ENCODE data around the gene CATSPER4.

Gene CATSPER4

GRCh38 chr1:26195805-26196204, 5.4 kb downstream of the CATSPER4 start:
- Mint-ChIP-seq H3K4me1 (peaks cover 8% of the 10 kb centered on the region), H3K27ac (no peak overlapping the region), H3K36me3 (ENCODE audit: low read depth) (no peaks in the 10 kb centered on the region), H3K27me3 (ENCODE audit: low read depth) (peaks cover 4% of the 10 kb centered on the region), H3K4me3 (no peak overlapping the region), H3K9me3 (no peaks in the 10 kb centered on the region)
- no peak for TF ChIP-seq CTCF (IDR thresholded peaks at IDR 0.05; ENCODE audit: unreplicated experiment in 3 of 3)

GRCh38 chr1:26197301-26197700, 6.9 kb downstream of the CATSPER4 start:
- H3K4me1 Mint-ChIP-seq, result peaks cover 20% of the 10 kb centered on the region
- H3K4me3 Mint-ChIP-seq, result no peak overlapping the region
- peaks cover 10% of the 10 kb centered on the region for H3K27me3 Mint-ChIP-seq (ENCODE audit: low read depth)
- no peaks in the 10 kb centered on the region for H3K36me3 Mint-ChIP-seq (ENCODE audit: low read depth)
- no peak for TF ChIP-seq CTCF (IDR thresholded peaks at IDR 0.05; ENCODE audit: unreplicated experiment in 3 of 3)
- no peak overlapping the region for H3K27ac Mint-ChIP-seq
- H3K9me3 Mint-ChIP-seq, result no peaks in the 10 kb centered on the region

GRCh38 chr1:26197813-26198212, 7.4 kb downstream of the CATSPER4 start:
- Mint-ChIP-seq H3K27me3 (ENCODE audit: low read depth) (peaks cover 10% of the 10 kb centered on the region), H3K4me1 (peaks cover 20% of the 10 kb centered on the region), H3K4me3 (no peak overlapping the region), H3K9me3 (no peaks in the 10 kb centered on the region), H3K36me3 (ENCODE audit: low read depth) (no peaks in the 10 kb centered on the region), H3K27ac (no peak overlapping the region)
- no peak for TF ChIP-seq CTCF (IDR thresholded peaks at IDR 0.05; ENCODE audit: unreplicated experiment in 3 of 3)

- Mint-ChIP-seq H3K4me1 (peaks cover 20% of the 10 kb centered on the region), H3K27ac (peak overlapping the region; percentile 10 to 81 (median 26)), H3K9me3 (no peaks in the 10 kb centered on the region), H3K27me3 (ENCODE audit: low read depth) (peaks cover 10% of the 10 kb centered on the region), H3K36me3 (ENCODE audit: low read depth) (no peaks in the 10 kb centered on the region), H3K4me3 (no peak overlapping the region)
- no peak for TF ChIP-seq CTCF (IDR thresholded peaks at IDR 0.05; ENCODE audit: unreplicated experiment in 3 of 3)
Observed at GRCh38 chr1:26200413-26200812, 10.0 kb downstream of the CATSPER4 start.

- Mint-ChIP-seq H3K4me1 (peaks cover 20% of the 10 kb centered on the region), H3K36me3 (ENCODE audit: low read depth) (no peaks in the 10 kb centered on the region), H3K4me3 (no peak overlapping the region), H3K27ac (no peak overlapping the region), H3K27me3 (ENCODE audit: low read depth) (peaks cover 9% of the 10 kb centered on the region), H3K9me3 (no peaks in the 10 kb centered on the region)
- no peak for TF ChIP-seq CTCF (IDR thresholded peaks at IDR 0.05; ENCODE audit: unreplicated experiment in 3 of 3)
Observed at GRCh38 chr1:26203642-26204318, 13.4 kb downstream of the CATSPER4 start.
